K562 (cell line): ENCODE results near the gene SCPEP1. TPM values are rescaled to one million over a fixed set of nuclear protein-coding genes. Genes with fewer than 3 reads are reported as not detected.
A peak's percentile ranks its signal among the peaks of the same experiment; 100 is the strongest.

ENCODE experiments used
- BCLAF1 ChIP-seq, 2 experiments: fragments of 450-650 bp in 1 of 2; IDR thresholded peaks; 2 replicates each; pipeline ENCODE4 v1.6.1; 2011 to 2017; ENCODE audit warnings: low read depth in 2 of 2, antibody characterized with exemption in 1 of 2, borderline replicate concordance in 1 of 2, low read length in 1 of 2, mild to moderate bottlenecking in 1 of 2, mixed read lengths in 1 of 2; ENCODE audit not compliant: control insufficient read depth in 1 of 2
- C11orf30 ChIP-seq: fragments of 450-650 bp; IDR thresholded peaks from 2 replicates; pipeline ENCODE4 v1.6.1; 2016; ENCODE audit warnings: low read depth, mild to moderate bottlenecking
- CUX1 ChIP-seq: fragments of 200-800 bp; sonication (Bioruptor generic); IDR thresholded peaks from 2 replicates; pipeline ENCODE4 v1.6.1; 2016; ENCODE audit warnings: missing genetic modification characterization, missing compliant biosample characterization
- FOXA3 ChIP-seq, 2 experiments: fragments of 450-650 bp in 1 of 2; sonication (generic) in 1 of 2; formaldehyde crosslinking; IDR thresholded peaks in 1 of 2; conservative IDR thresholded peaks in 1 of 2; 2 replicates each; pipeline versions ENCODE4 v1.4.0 to v1.8.0; 2020 to 2022; ENCODE audit warnings: mild to moderate bottlenecking in 2 of 2, missing genetic modification reagents in 1 of 2
- MLX ChIP-seq, 2 experiments: fragments of 450-650 bp in 1 of 2; sonication (generic) in 1 of 2; formaldehyde crosslinking; conservative IDR thresholded peaks; 2 replicates each; pipeline versions ENCODE4 v1.4.0 to v1.8.1; 2020 to 2022; ENCODE audit warnings: mild to moderate bottlenecking in 1 of 2, missing genetic modification reagents in 1 of 2
- MYC ChIP-seq, 2 experiments: fragments of 250-450 bp in 1 of 2; sonication (Bioruptor Pico) in 1 of 2; IDR thresholded peaks; 2 replicates each; pipeline versions ENCODE4 v1.5.1 to v1.6.1; 2012 to 2021; ENCODE audit warnings: low read depth in 2 of 2, borderline replicate concordance in 1 of 2, improper control_type of control experiment in 1 of 2, low read length in 1 of 2, mild to moderate bottlenecking in 1 of 2, moderate library complexity in 1 of 2
- NBN ChIP-seq: fragments of 450-650 bp; IDR thresholded peaks from 2 replicates; pipeline ENCODE4 v1.6.1; 2016; ENCODE audit warnings: low read depth, mild to moderate bottlenecking
- NFIC ChIP-seq: fragments of 450-650 bp; IDR thresholded peaks from 2 replicates; pipeline ENCODE4 v1.6.1; 2017; ENCODE audit warnings: mild to moderate bottlenecking, inconsistent platforms
- NR2C2 ChIP-seq, 2 experiments: fragments of 200-800 bp in 1 of 2; sonication (Bioruptor generic) in 1 of 2; sonication (generic) in 1 of 2; formaldehyde crosslinking in 1 of 2; IDR thresholded peaks; 2 replicates each; pipeline versions ENCODE4 v1.6.1 to v1.8.0; 2016 to 2022; ENCODE audit warnings: mild to moderate bottlenecking in 1 of 2, missing compliant biosample characterization in 1 of 2, missing genetic modification characterization in 1 of 2, missing genetic modification reagents in 1 of 2
- NR2F6 ChIP-seq: fragments of 450-650 bp; formaldehyde crosslinking; IDR thresholded peaks from 2 replicates; pipeline ENCODE4 v1.4.0; 2020; ENCODE audit warnings: mild to moderate bottlenecking
- OTX1 ChIP-seq: fragments of 450-650 bp; formaldehyde crosslinking; IDR thresholded peaks from 2 replicates; pipeline ENCODE4 v1.4.0; 2022; ENCODE audit warnings: mild to moderate bottlenecking
- PTTG1 ChIP-seq: fragments of 450-650 bp; IDR thresholded peaks from 2 replicates; pipeline ENCODE4 v1.6.1; 2016; ENCODE audit warnings: low read depth, mild to moderate bottlenecking, missing genetic modification characterization, missing compliant biosample characterization
- RUNX1 ChIP-seq: sonication (generic); IDR thresholded peaks from 2 replicates; pipeline ENCODE4 v1.6.1; 2016; ENCODE audit warnings: antibody characterized with exemption, low read depth
- TBL1XR1 ChIP-seq, 2 experiments: IDR thresholded peaks; 2 replicates each; pipeline ENCODE4 v1.6.1; 2012; ENCODE audit warnings: improper control_type of control experiment in 2 of 2, low read length in 2 of 2, mild to moderate bottlenecking in 1 of 2
- ZBTB17 ChIP-seq: fragments of 450-650 bp; formaldehyde crosslinking; IDR thresholded peaks from 2 replicates; pipeline ENCODE4 v1.4.0; 2020; ENCODE audit warnings: mild to moderate bottlenecking
- ZBTB7A ChIP-seq: IDR thresholded peaks from 2 replicates; pipeline ENCODE4 v1.6.1; 2011; ENCODE audit warnings: low read depth, mild to moderate bottlenecking, low read length, moderate library complexity, borderline replicate concordance; ENCODE audit not compliant: control insufficient read depth
- ZNF583 ChIP-seq: fragments of 250-450 bp; sonication (Bioruptor Pico); IDR thresholded peaks from 2 replicates; pipeline ENCODE4 v1.4.0; 2020
- ZNF589 ChIP-seq: fragments of 200-800 bp; sonication (Bioruptor generic); IDR thresholded peaks from 2 replicates; pipeline ENCODE4 v1.6.1; 2016; ENCODE audit warnings: low read depth, missing genetic modification characterization, missing compliant biosample characterization
- ZNF696 ChIP-seq: fragments of 250-450 bp; sonication (Bioruptor Pico); conservative IDR thresholded peaks from 2 replicates; pipeline ENCODE4 v1.4.0; 2020; ENCODE audit warnings: mild to moderate bottlenecking, moderate library complexity
- ZNF785 ChIP-seq: fragments of 250-450 bp; sonication (Bioruptor Pico); IDR thresholded peaks from 2 replicates; pipeline ENCODE4 v1.4.0; 2020; ENCODE audit warnings: mild to moderate bottlenecking
- polyA plus RNA-seq, 8 experiments: library from polyadenylated mRNA; depleted of rRNA in 4 of 8; stranded (reverse) in 5 of 8; unstranded in 3 of 8; fragments of >200 nt; fragmentation: Nextera tagmentation in 2 of 8; fragmentation: Illumina TruSeq in 1 of 8; extraction: Ambion mirVana in 2 of 8; extraction: Trizol in 1 of 8; gene quantifications; 2 replicates each; pipeline versions ENCODE4 v1.2.1 to v1.2.3, GENCODE V29; 2011 to 2014; ENCODE audit warnings: inconsistent platforms in 1 of 8, missing spikeins in 1 of 8
- total RNA-seq, 7 experiments: library from RNA; depleted of rRNA in 6 of 7; stranded (reverse); fragments of >200 nt in 6 of 7; fragmentation: Illumina TruSeq in 2 of 7; extraction: Trizol in 2 of 7; gene quantifications; 2 replicates each; pipeline versions ENCODE4 v1.2.1 to v1.2.3, GENCODE V29; 2011 to 2021; ENCODE audit warnings: low replicate concordance in 1 of 7

Gene SCPEP1
- total and polyA plus RNA-seq, 9 of the 15 experiments (the other 6 are each of a cell fraction or from before 2014, with no cell fraction given), result 5.1 to 14.8 (median 7.2) TPM

- TF ChIP-seq RUNX1 (no peak), C11orf30 (no peak), NR2C2 (CRISPR knock-in tag; IDR thresholded peaks at IDR 0.05) (no peak), NR2C2 (tag; IDR thresholded peaks at IDR 0.05) (no peak), NFIC (no peak), PTTG1 (tag) (peak; percentile 85), BCLAF1 (IDR thresholded peaks at IDR 0.05; ENCODE audit: borderline replicate concordance in 1 of 2, control insufficient read depth in 1 of 2, low read depth in 2 of 2, low read length in 1 of 2) (no peak), ZBTB7A (no peak), MYC (IDR thresholded peaks at IDR 0.05; ENCODE audit: low read depth, low read length) (no peak), MYC (CRISPR knock-in tag; IDR thresholded peaks at IDR 0.05; ENCODE audit: borderline replicate concordance, low read depth) (no peak), NBN (no peak), TBL1XR1 (IDR thresholded peaks at IDR 0.05; ENCODE audit: low read length in 2 of 2) (no peak), OTX1 (CRISPR knock-in tag) (no peak), ZNF583 (peak; percentile 55; the same call in 1 of the 2 replicates), ZBTB17 (CRISPR knock-in tag) (no peak), ZNF785 (CRISPR knock-in tag) (no peak), NR2F6 (CRISPR knock-in tag) (no peak), CUX1 (CRISPR knock-in tag) (no peak), MLX (CRISPR knock-in tag; conservative IDR thresholded peaks at IDR 0.05) (no peak), ZNF696 (CRISPR knock-in tag) (no peak), FOXA3 (CRISPR knock-in tag; conservative IDR thresholded peaks at IDR 0.05 in 1 of 2, IDR thresholded peaks at IDR 0.05 in 1 of 2) (no peak), ZNF589 (CRISPR knock-in tag) (no peak)
Observed at GRCh38 chr17:56974055-56974454, 3.9 kb upstream of the SCPEP1 start (continued).
